Stimulated activated naive CD8-positive, alpha-beta T cell treated with anti-CD3 and anti-CD28 coated beads, Interleukin-15, Interleukin-2, amounts not matched to agents 100 ng/mL and 50 ng/mL, for 24 hours (primary cell): ENCODE results near the gene PCNX1.
A peak's percentile ranks its signal among the peaks of the same experiment; 100 is the strongest.
"Not testable (repeated sequence)": the region's sequence is repeated elsewhere in the genome, so short reads cannot be mapped to it uniquely, and the experiment has no call there.

Source experiments
- H3K27ac Mint-ChIP-seq: one replicate; pipeline ENCODE4 v1.8.0; 2021; ENCODE audit warnings: mild to moderate bottlenecking, mixed read lengths
- H3K27me3 Mint-ChIP-seq: one replicate; pipeline ENCODE4 v1.8.0; 2021; ENCODE audit warnings: mixed read lengths
- H3K36me3 Mint-ChIP-seq: one replicate; pipeline ENCODE4 v1.8.0; 2021; ENCODE audit warnings: low read depth, mixed read lengths
- H3K4me1 Mint-ChIP-seq: one replicate; pipeline ENCODE4 v1.8.0; 2021; ENCODE audit warnings: low read depth, mixed read lengths
- H3K4me3 Mint-ChIP-seq: one replicate; pipeline ENCODE4 v1.8.0; 2021; ENCODE audit warnings: mild to moderate bottlenecking, mixed read lengths
- H3K9me3 Mint-ChIP-seq: one replicate; pipeline ENCODE4 v1.8.0; 2021; ENCODE audit warnings: mixed read lengths

PCNX1 gene

GRCh38 chr14:71114565-71114964 is 207.3 kb downstream of the PCNX1 start:
- Mint-ChIP-seq H3K4me3 (no peak overlapping the region), H3K27me3 (no peaks in the 10 kb centered on the region), H3K27ac (no peak overlapping the region), H3K9me3 (no peaks in the 10 kb centered on the region), H3K36me3 (peaks cover 42% of the 10 kb centered on the region), H3K4me1 (peaks cover 25% of the 10 kb centered on the region)

DNA sequence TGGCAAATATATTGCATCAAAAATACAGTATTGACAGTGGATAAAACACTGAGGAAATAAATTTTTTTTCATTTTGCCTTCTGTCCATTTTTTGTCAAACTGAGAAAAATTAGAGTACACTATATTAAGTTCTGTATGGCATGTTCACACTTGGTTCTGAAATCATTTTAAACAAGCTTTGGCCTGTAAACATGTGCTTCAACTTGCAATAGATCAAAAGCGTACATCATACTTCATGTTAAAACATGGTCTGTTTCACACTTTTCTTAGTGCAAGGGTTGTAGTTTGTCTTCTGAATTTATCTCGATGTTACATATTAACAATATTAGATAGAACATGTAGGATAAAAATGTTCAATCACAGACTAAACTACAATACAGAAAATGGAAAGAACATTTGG is 208.0 kb downstream of the PCNX1 start:
- Mint-ChIP-seq H3K4me1 (peaks cover 30% of the 10 kb centered on the region), H3K27me3 (no peaks in the 10 kb centered on the region), H3K36me3 (peaks cover 34% of the 10 kb centered on the region), H3K4me3 (no peak overlapping the region), H3K27ac (no peak overlapping the region), H3K9me3 (no peaks in the 10 kb centered on the region)

DNA sequence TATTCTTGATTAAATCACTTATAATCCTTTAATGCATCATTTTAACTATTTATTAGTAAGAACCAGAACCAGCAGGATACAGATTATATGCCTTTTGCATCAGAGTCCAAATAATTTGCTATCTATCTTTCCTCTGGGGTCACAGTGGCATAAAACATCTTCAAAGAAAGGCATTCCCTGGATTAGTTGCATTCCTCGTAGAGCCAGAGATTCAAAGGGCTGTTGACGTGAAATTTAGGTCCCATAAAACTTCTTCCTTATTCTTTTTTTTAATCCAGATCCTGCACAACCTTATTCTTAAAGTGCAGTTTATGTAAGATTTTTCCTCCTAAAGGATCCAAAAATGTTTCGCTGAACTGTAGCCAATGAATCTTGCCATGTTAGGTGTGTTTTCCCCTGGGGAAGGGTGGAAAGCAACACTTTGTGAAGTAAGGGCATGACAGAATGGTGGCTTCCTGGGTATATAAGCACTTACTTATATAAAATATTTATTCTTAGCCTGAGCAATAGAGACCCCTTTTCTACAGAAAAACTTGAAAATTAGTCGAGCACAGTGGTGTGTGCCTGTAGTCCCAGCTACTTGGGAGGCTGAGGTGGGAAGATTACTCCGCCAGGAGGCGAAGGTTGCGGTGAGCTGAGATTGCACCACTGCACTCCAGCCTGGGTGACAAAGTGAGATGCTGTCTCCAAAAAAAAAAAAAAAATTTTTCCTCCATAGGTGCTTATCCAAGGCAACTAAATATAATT is 208.7 kb downstream of the PCNX1 start:
- no peak overlapping the region for H3K4me3 Mint-ChIP-seq
- H3K36me3 Mint-ChIP-seq: peaks cover 28% of the 10 kb centered on the region
- no peaks in the 10 kb centered on the region for H3K9me3 Mint-ChIP-seq
- no peak overlapping the region for H3K27ac Mint-ChIP-seq
- peaks cover 33% of the 10 kb centered on the region for H3K4me1 Mint-ChIP-seq
- no peaks in the 10 kb centered on the region for H3K27me3 Mint-ChIP-seq

GRCh38 chr14:71116568-71117122 is 209.4 kb downstream of the PCNX1 start:
- Mint-ChIP-seq H3K27ac (no peak overlapping the region), H3K4me1 (peaks cover 33% of the 10 kb centered on the region), H3K27me3 (no peaks in the 10 kb centered on the region), H3K36me3 (peaks cover 22% of the 10 kb centered on the region), H3K4me3 (no peak overlapping the region), H3K9me3 (no peaks in the 10 kb centered on the region)

DNA sequence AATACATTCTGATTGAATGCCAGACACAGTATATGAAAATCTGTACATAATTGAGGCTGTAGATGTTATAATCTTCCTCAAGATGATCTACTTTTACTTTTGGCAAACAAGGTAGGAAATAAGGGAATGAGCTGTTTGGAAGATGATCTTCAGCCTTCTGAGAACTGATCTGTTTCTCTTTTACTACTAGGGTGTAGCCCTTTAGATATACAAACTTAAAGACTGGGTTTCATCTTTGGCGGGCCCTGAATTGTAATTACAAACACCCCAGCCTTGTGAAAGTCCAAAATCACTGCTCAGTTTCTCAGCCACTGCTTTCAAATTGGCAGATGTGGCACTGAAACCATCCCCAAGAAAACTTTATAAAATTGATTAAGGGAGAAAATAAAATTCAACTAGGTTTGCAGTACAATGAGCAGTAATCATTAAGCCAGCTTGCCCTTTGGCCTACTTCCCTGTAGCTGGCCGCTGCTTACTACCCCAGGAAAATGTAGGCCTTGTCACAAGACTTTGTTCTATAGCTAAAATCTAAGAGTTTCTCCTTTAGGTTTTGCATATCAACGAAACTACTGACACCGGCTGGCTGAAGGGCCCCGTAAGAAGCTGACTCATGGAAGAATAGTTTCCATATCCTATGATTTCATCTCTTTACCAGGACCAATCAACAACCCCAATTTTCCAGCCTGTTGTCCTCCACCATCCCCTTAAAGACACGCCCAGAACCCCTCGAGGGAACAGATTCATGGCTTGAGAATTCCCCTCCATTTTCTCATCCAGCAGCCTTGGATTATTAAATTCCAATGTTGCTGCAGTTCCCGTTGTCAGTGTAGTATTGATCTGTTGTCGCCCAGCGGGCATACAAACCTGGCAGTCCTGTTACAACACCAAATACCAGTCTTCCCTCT is 210.8 kb downstream of the PCNX1 start:
- peaks cover 40% of the 10 kb centered on the region for H3K4me1 Mint-ChIP-seq
- no peaks in the 10 kb centered on the region for H3K9me3 Mint-ChIP-seq
- H3K4me3 Mint-ChIP-seq: no peak overlapping the region
- peak overlapping the region; percentile 85 for H3K27ac Mint-ChIP-seq
- H3K27me3 Mint-ChIP-seq: no peaks in the 10 kb centered on the region
- peaks cover 18% of the 10 kb centered on the region for H3K36me3 Mint-ChIP-seq

GRCh38 chr14:71119075-71119474 is 211.8 kb downstream of the PCNX1 start:
- Mint-ChIP-seq H3K9me3 (no peaks in the 10 kb centered on the region), H3K4me1 (peaks cover 42% of the 10 kb centered on the region), H3K27ac (peak overlapping the region; percentile 85), H3K4me3 (no peak overlapping the region), H3K27me3 (no peaks in the 10 kb centered on the region), H3K36me3 (peaks cover 14% of the 10 kb centered on the region)

DNA sequence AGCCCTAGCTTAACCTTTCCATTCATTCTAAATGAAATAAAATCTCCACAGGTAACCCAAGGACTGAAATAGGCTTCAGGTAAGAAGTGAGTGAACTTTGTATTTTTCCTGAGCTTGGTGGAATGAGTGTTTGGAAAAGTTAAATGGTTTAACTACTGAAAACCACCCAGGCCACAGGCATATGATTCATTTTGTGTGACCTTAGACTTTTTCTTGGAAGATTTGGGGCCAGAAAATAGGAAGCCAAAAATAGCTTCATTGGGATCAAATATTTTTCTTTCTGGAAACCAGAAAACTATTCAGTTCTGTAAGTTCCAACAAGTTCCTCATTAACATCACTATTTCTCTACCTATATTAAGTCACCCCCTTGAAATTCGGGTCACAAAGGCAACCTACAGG is 212.6 kb downstream of the PCNX1 start:
- Mint-ChIP-seq H3K27ac (peak overlapping the region; percentile 58), H3K27me3 (no peaks in the 10 kb centered on the region), H3K9me3 (no peaks in the 10 kb centered on the region), H3K4me1 (peaks cover 42% of the 10 kb centered on the region), H3K36me3 (peaks cover 12% of the 10 kb centered on the region), H3K4me3 (no peak overlapping the region)

DNA sequence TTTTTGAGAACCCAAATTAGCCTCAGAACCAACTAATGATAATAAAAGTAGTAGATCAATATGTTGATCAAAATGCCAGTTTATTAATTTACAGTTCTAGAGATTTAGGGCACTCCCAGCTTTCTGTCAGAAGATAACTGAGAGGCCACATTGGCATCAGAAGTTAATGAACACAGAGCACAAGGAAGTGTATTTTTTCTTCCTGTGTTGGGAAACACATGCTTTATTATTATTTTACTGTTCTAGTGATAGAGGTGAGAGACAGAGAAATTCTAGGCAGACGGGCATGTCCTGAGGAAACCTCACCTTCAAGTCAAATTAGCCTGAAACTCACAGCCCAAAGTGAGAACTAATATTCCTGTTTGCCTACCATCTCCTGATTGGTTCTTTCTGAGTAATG is 213.7 kb downstream of the PCNX1 start:
- peaks cover 12% of the 10 kb centered on the region for H3K36me3 Mint-ChIP-seq
- peaks cover 42% of the 10 kb centered on the region for H3K4me1 Mint-ChIP-seq
- no peak overlapping the region for H3K4me3 Mint-ChIP-seq
- H3K27ac Mint-ChIP-seq: no peak overlapping the region
- no peaks in the 10 kb centered on the region for H3K27me3 Mint-ChIP-seq
- no peaks in the 10 kb centered on the region for H3K9me3 Mint-ChIP-seq

GRCh38 chr14:71121711-71122110 is 214.5 kb downstream of the PCNX1 start:
- Mint-ChIP-seq H3K27me3 (no peaks in the 10 kb centered on the region), H3K4me1 (peaks cover 42% of the 10 kb centered on the region), H3K27ac (no peak overlapping the region), H3K9me3 (no peaks in the 10 kb centered on the region), H3K4me3 (no peak overlapping the region), H3K36me3 (peaks cover 12% of the 10 kb centered on the region)

GRCh38 chr14:71122866-71123565 is 215.8 kb downstream of the PCNX1 start:
- Mint-ChIP-seq H3K27ac (no peak overlapping the region), H3K4me3 (no peak overlapping the region)

DNA sequence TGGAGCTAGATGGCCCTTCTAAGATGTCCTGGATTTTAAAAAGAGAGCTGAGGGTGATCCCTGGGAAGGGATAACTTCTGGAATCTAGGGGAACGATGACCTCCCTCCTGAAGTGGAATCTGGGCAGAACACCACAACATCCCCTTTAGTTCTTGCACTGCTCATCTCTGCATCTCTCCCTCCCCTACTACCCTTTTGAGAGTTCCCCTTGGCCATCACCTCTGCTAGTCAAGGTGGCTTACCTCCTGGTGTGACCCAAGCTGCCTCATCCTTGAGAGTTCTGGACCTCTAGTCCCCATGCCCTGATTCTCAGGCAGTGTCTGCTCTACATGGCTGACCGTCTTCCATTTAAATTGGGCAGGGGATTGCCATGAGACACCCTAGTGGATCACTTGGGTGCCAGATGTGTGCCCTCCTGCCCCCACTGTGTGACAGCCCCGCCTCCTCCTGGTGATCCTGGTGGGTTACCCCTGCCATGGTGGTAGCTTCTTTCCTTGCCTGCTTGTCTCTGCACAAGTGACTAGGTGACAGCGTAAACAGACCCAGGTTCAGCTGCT is 216.4 kb downstream of the PCNX1 start:
- peaks cover 26% of the 10 kb centered on the region for H3K4me1 Mint-ChIP-seq
- peaks cover 5% of the 10 kb centered on the region for H3K36me3 Mint-ChIP-seq
- H3K27me3 Mint-ChIP-seq: no peaks in the 10 kb centered on the region
- H3K27ac Mint-ChIP-seq: no peak overlapping the region
- H3K9me3 Mint-ChIP-seq: no peaks in the 10 kb centered on the region
- no peak overlapping the region for H3K4me3 Mint-ChIP-seq

More at GRCh38 chr14:71122866-71123565, 215.8 kb downstream of the PCNX1 start:
- Mint-ChIP-seq H3K4me1 (peaks cover 32% of the 10 kb centered on the region), H3K9me3 (no peaks in the 10 kb centered on the region), H3K36me3 (peaks cover 8% of the 10 kb centered on the region), H3K27me3 (no peaks in the 10 kb centered on the region)

GRCh38 chr14:71129716-71130490 is 222.6 kb downstream of the PCNX1 start:
- not testable (repeated sequence) for H3K27ac Mint-ChIP-seq, H3K27me3 Mint-ChIP-seq, H3K4me3 Mint-ChIP-seq, H3K9me3 Mint-ChIP-seq, H3K36me3 Mint-ChIP-seq
- H3K4me1 Mint-ChIP-seq: peaks cover 12% of the 10 kb centered on the region

- Mint-ChIP-seq H3K27me3 (no peaks in the 10 kb centered on the region), H3K27ac (no peak overlapping the region), H3K4me3 (no peak overlapping the region), H3K36me3 (no peaks in the 10 kb centered on the region), H3K9me3 (no peaks in the 10 kb centered on the region), H3K4me1 (peaks cover 12% of the 10 kb centered on the region)
Measured at GRCh38 chr14:71130491-71131179, 223.4 kb downstream of the PCNX1 start.
